ENCODE measurements around the gene NCOA5.

- TF ChIP-seq RFX5 (IDR thresholded peaks at IDR 0.05; ENCODE audit: low read depth, low read length) = no peak
- no peak for TF ChIP-seq E2F4 (CRISPR knock-in tag; IDR thresholded peaks at IDR 0.05; ENCODE audit: low read depth)
- no peak for TF ChIP-seq MTA3 (IDR thresholded peaks at IDR 0.05; ENCODE audit: borderline replicate concordance)
- no peak for TF ChIP-seq HDAC1 (IDR thresholded peaks at IDR 0.05)
- TF ChIP-seq ZNF146 (CRISPR knock-in tag; IDR thresholded peaks at IDR 0.05; ENCODE audit: unreplicated experiment) = no peak
- no peak for TF ChIP-seq REST (IDR thresholded peaks at IDR 0.05; ENCODE audit: borderline replicate concordance)
- no peak for TF ChIP-seq REST (CRISPR knock-in tag; IDR thresholded peaks at IDR 0.05; ENCODE audit: low read depth)
- TF ChIP-seq CHCHD3 (CRISPR knock-in tag; IDR thresholded peaks at IDR 0.05) = no peak
- TF ChIP-seq CTCF (IDR thresholded peaks at IDR 0.05 in 2 of 3, conservative IDR thresholded peaks at IDR 0.05 in 1 of 3; ENCODE audit: insufficient read depth in 2 of 3, low read depth in 1 of 3, low read length in 3 of 3) = no peak
- TF ChIP-seq EZH2 (IDR thresholded peaks at IDR 0.05; ENCODE audit: borderline replicate concordance, low read depth, low read length) = no peak
- no peak for TF ChIP-seq NCOA1 (IDR thresholded peaks at IDR 0.05; ENCODE audit: low read depth)
- no peak for TF ChIP-seq FOXJ3 (CRISPR knock-in tag; IDR thresholded peaks at IDR 0.05)
- TF ChIP-seq TAF1 (IDR thresholded peaks at IDR 0.05; ENCODE audit: control insufficient read depth, extremely low read depth, insufficient read depth, low read length, severe bottlenecking) = no peak
Measured at GRCh38 chr20:46071573-46071972, 18.2 kb downstream of the NCOA5 start.
